Right atrium auricular region (tissue), 2 donors: ENCODE results near the gene LIF. TPM values are rescaled to one million over a fixed set of nuclear protein-coding genes. Genes with fewer than 3 reads are reported as not detected.

Experiments used
- DNase-seq: peaks from one replicate; pipeline ENCODE4 v3.0.0-alpha.2; 2019; ENCODE audit warnings: low spot score
- H3K27ac ChIP-seq, 2 donors: fragments of 200-600 bp; sonication (generic); 1 replicate in 1 of 2; 2 replicates in 1 of 2; pipeline ENCODE4 v1.5.1; 2016 to 2019
- H3K27me3 ChIP-seq, 2 donors: fragments of 200-600 bp; sonication (generic); one replicate each; pipeline versions ENCODE4 v1.5.1 to v1.6.0; 2017 to 2019
- H3K36me3 ChIP-seq: fragments of 200-600 bp; sonication (generic); one replicate; pipeline ENCODE4 v1.5.1; 2016
- H3K4me1 ChIP-seq, 2 donors: fragments of 200-600 bp; sonication (generic); one replicate each; pipeline versions ENCODE4 v1.5.1 to v1.6.0; 2017 to 2019
- H3K4me3 ChIP-seq, 2 donors: fragments of 200-600 bp; sonication (generic); 1 replicate in 1 of 2; 2 replicates in 1 of 2; pipeline ENCODE4 v1.5.1; 2017 to 2019; ENCODE audit warnings: mild to moderate bottlenecking in 1 of 2, moderate library complexity in 1 of 2
- H3K9me3 ChIP-seq, 2 donors: fragments of 200-600 bp; sonication (generic); one replicate each; pipeline ENCODE4 v1.5.1; 2019
- CTCF ChIP-seq, 2 donors: fragments of 200-600 bp; sonication (generic); IDR thresholded peaks; one replicate each; pipeline ENCODE4 v1.5.1; 2019; ENCODE audit warnings: antibody characterized with exemption in 2 of 2
- total RNA-seq, 2 donors: library from RNA; depleted of rRNA; stranded (reverse); fragments of >200 nt; gene quantifications; one replicate each; pipeline ENCODE4 v1.1.0, GENCODE V29; 2016

Gene LIF
- total RNA-seq, 2 donors from 2014 or later: 0.79 to 8.9 TPM

- DNase-seq: no peak
- Histone ChIP-seq H3K27me3 (no peaks in the 10 kb centered on the region), H3K4me1 (no peaks in the 10 kb centered on the region), H3K27ac (no peak overlapping the region), H3K36me3 (no peaks in the 10 kb centered on the region), H3K4me3 (no peak overlapping the region), H3K9me3 (no peaks in the 10 kb centered on the region)
- no peak for TF ChIP-seq CTCF (IDR thresholded peaks at IDR 0.05)
These were observed 17.3 kb upstream of the LIF start for GRCh38 chr22:30263883-30264282.

- peak overlapping the region in 1 of 2 donors; percentile 8 for H3K4me3 ChIP-seq
- H3K36me3 ChIP-seq: no peaks in the 10 kb centered on the region
- peak; percentile 70 for DNase-seq
- peak; percentile 98 to 99 for TF ChIP-seq CTCF (IDR thresholded peaks at IDR 0.05)
- H3K27ac ChIP-seq: no peak overlapping the region
- no peaks in the 10 kb centered on the region for H3K4me1 ChIP-seq
- H3K27me3 ChIP-seq: no peaks in the 10 kb centered on the region
- H3K9me3 ChIP-seq: no peaks in the 10 kb centered on the region
These were observed 16.6 kb upstream of the LIF start for GRCh38 chr22:30262917-30263741.

GRCh38 chr22:30262112-30262511 lies 15.6 kb upstream of the LIF start:
- Histone ChIP-seq H3K9me3 (no peaks in the 10 kb centered on the region), H3K4me1 (no peaks in the 10 kb centered on the region), H3K27me3 (no peaks in the 10 kb centered on the region), H3K27ac (no peak overlapping the region), H3K4me3 (no peak overlapping the region), H3K36me3 (no peaks in the 10 kb centered on the region)
- DNase-seq: no peak
- TF ChIP-seq CTCF (IDR thresholded peaks at IDR 0.05): no peak

GRCh38 chr22:30261134-30261533 lies 14.6 kb upstream of the LIF start:
- DNase-seq: no peak
- no peak for TF ChIP-seq CTCF (IDR thresholded peaks at IDR 0.05)
- H3K27me3 ChIP-seq: no peaks in the 10 kb centered on the region

GRCh38 chr22:30260682-30261081 lies 14.1 kb upstream of the LIF start:
- TF ChIP-seq CTCF (IDR thresholded peaks at IDR 0.05): no peak
- DNase-seq: no peak
- H3K4me1 ChIP-seq: peaks cover 0 to 9% of the 10 kb centered on the region in 2 donors
- no peaks in the 10 kb centered on the region for H3K9me3 ChIP-seq
- no peak overlapping the region for H3K27ac ChIP-seq
- no peaks in the 10 kb centered on the region for H3K36me3 ChIP-seq
- H3K4me3 ChIP-seq: no peak overlapping the region
- no peaks in the 10 kb centered on the region for H3K27me3 ChIP-seq

More at GRCh38 chr22:30261134-30261533, 14.6 kb upstream of the LIF start:
- H3K4me3 ChIP-seq: no peak overlapping the region
- H3K27ac ChIP-seq: no peak overlapping the region
- H3K9me3 ChIP-seq: no peaks in the 10 kb centered on the region
- H3K4me1 ChIP-seq: peaks cover 0 to 4% of the 10 kb centered on the region in 2 donors
- H3K36me3 ChIP-seq: no peaks in the 10 kb centered on the region
